Measurements from ENCODE around the gene MMP8.
"Not testable (repeated sequence)": the region's sequence is repeated elsewhere in the genome, so short reads cannot be mapped to it uniquely, and the experiment has no call there.

MMP8 gene, protein sequence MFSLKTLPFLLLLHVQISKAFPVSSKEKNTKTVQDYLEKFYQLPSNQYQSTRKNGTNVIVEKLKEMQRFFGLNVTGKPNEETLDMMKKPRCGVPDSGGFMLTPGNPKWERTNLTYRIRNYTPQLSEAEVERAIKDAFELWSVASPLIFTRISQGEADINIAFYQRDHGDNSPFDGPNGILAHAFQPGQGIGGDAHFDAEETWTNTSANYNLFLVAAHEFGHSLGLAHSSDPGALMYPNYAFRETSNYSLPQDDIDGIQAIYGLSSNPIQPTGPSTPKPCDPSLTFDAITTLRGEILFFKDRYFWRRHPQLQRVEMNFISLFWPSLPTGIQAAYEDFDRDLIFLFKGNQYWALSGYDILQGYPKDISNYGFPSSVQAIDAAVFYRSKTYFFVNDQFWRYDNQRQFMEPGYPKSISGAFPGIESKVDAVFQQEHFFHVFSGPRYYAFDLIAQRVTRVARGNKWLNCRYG

DNA sequence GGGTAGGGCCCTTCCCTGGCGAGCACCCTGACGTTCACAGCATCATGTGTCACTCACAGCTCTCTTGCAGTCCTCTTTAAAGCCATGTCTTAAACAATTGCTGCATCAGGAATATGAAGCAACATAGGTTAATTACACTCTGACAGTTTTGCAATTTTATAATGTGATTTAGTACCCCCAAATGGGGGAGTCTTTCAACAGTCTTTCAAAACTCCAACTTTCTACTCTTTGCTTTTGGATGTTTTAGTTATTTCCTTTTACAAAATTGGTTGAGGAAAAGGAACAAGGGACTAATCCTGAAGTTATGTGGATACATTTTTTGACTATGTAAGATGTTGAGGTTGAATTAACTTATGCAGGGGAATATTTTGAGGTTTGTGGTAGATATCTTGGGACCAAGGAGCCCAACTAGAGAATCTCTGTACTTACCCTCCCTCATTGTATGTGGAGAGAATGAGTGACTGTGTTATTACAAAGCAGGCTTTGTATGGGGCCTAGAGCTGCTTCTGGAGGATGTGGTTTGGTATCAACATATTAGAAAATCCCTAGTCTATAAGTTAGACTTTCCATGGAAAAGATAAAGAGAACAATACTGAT is at the start of gene MMP8:
Gene MMP8 (minus strand): TSS at position 51 of the 597 bp plus-strand sequence. CDS start 99 bp downstream, outside the sequence.
- no peak for DNase-seq

DNA sequence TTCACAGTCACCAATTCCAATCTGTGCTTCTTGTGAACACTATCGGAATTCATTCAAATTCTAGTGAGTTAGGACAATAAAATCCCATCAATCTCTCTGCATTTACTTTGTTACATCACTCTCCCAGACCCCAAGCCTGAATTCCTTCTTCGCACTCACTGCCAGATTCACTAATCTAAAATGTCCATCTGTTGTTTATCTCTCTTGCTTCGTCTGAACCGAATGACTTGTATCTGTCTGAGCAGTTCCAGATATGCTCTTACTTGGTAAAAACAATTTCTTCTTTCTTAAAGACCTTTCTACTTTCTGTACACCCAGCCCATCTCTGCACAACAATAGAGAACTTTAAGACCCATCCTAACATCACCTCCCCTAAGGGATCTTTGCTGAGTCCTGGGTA is 48.6 kb upstream of the MMP8 start:
- DNase-seq, result no peak

DNA sequence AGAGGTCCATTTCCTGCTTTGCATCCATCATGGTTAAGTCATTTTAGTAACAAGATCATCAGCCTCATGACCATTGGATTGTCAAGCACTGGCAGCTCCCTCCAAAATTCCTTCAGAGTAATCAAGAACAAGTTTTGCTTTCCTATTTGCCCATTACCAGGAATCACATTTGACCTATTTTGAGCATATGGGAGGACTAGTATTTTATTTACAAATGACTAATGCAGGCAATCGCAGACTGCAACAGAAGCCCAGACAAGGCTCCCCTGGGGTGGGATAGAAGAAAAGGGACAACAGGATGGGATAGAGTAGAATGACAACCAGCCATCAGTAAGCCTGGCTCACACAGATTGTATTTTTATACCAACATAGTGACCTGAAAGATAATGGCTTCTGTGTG is 46.6 kb upstream of the MMP8 start:
- DNase-seq, result no peak

DNA sequence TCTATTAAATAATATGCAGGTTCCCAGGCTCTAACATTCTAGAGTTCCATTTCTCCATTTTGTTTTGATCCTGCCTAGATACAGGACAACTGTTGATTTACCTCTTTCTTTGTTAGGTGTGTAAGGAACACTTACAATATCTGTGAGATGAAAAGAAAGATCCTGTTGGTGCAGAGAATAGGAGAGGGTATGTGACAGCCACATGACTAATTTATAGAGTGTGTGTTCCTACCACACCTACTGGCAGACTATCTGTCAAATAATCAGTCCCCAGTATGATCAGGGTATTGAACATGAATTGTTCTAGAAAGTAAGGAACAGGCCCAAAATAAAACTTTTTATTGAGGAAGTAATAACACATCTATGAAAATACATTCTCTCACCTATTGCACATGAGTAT is 45.4 kb upstream of the MMP8 start:
- no peak for DNase-seq

DNA sequence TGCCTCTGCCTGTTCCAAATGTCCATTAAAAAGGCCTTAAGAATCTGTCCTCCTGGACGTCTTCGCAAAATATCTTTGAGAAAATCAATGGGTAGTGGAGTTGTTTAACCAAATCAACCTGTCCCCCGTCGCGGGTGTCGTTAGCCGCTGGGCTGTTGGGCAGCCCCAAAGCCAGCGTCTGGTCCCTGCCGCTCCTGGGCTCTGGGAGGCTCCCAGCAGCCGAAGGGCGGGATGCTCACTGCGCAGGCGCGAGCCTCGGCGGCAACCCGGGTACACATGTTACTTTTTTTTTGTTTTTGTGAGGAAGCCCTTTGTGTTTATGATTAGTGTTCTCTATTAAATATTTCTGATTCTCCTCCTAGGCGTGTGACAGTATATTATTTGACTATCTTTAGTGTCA is 43.0 kb upstream of the MMP8 start:
- no peak for DNase-seq

DNA sequence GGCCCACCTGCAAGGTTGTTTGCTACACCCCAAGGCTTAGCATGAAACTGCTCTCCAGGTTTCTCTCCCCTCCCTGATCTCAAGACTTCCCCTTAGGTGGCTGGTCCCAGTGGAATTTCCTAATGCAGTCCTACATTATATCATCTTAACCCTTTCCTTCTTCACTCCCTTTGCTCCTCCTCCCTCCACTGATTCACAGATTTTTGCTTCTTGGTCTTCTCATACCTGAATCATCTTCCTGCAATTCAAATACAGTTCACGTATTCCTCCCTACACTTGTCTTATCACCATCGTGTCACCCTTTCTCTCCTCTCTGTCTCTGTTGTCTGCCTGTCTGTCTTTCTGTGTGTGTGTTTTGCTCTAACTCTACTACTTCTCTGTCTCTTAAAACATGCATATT is 38.7 kb upstream of the MMP8 start:
- DNase-seq, result no peak

DNA sequence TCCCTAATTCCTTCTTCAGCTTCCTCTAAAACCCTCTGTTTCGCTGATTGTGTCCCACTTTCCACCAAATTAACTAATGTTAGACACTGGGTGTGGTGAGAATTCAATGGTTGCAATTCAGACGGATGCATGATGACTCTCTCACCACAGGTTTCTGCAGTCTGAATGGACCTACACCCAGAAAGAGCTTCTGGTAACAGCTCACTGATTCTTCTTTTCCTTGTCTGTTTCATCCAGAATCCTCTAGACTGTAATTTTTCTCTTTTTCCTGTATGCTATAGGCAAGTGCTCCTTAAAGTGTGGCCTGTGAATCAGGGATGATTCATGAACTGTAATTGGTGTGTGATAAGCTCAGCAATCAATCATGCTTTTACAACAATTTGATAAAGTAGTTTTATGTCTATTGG is 37.6 kb upstream of the MMP8 start:
- DNase-seq, result no peak

DNA sequence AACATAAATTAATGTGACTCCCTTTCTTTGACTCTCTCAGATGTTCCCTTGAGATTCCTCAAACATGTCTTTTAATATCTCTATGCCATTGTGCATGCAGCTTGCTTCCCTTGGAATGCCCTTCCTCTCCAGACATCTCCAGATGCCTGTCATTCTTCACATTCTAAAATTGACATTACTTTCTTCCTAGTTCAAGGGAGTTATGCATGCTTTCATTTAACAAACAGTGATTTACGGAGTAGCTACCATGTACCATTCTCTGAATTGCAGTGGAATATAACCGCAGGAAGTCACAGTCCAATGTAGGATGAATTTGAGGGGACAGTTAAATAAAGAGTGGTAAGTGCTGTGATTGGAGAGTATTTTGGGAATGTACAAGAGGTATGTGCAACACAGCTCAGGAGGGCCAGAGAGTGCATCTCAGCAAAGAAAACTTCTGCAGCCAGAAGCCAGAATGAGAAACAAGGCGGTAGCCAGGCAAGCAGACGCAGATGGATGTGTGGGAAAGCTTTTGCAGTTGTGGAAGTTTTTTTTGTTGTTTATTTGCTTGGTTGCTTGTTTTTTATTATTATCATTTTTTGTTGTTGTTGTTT is 37.0 kb upstream of the MMP8 start:
- DNase-seq, result no peak

DNA sequence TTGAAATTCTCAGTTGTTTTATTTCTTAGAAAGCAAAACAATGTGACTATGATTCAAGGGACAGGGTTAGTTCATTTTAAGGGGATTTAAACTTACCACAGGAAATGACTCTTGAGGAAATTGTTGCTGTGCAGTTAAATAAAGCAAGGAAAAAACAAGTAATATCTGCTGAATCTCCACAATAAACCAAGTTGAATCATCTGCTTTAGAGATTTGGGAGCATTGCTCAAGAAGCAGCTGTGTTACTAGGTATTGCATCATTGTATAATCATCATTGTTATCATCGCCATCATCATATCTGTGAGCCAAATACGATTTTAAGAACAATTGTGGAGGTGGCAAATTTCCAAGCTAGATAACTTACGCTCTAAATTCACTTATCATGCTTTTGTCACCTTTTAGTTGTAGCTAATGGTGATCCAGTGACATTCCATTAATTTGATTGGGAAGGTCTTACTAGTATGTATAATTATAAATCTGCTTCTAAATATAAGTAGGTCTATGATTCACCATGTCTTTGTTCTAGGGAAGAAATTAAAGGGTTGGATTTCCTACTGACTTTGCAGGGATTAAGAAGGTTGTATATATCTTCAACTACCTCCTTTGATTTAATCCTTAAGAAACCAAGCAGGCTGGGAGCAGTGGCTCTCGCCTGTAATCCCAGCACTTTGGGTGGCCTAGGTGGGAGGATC is 35.7 kb upstream of the MMP8 start:
- DNase-seq, result no peak

DNA sequence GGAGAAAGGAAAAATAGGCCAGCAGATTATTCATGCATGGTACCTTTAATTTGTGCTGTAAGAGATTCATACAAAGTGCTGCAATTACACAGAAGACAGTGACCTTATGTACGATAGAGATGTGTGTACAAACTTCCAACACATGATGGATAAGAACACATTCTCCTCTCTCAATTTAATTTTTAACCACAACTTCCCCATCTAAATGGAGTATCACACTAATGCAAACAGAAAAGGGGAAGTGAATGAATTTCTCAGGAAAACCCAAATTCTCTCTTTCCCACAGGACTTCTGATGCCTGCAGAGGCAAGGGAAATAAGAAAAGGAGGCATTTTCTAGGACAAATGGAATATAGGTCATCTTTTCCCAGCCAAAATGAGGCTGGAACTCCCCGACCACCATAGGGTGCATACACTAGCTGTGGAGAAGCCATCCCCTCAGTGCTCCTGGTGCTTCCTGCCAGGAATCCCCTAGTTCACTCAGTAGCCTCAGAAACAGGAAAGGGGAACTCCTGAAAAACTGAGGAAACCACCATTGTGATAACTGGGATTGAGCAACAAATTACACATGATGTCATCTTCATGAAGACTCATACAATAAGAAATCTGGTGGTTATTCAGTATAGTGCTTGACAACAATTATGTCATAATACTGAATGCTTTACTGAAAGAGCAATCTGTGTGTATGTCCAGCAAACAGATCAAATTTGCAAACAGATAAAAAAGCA is 33.2 kb upstream of the MMP8 start:
- no peak for DNase-seq

DNA sequence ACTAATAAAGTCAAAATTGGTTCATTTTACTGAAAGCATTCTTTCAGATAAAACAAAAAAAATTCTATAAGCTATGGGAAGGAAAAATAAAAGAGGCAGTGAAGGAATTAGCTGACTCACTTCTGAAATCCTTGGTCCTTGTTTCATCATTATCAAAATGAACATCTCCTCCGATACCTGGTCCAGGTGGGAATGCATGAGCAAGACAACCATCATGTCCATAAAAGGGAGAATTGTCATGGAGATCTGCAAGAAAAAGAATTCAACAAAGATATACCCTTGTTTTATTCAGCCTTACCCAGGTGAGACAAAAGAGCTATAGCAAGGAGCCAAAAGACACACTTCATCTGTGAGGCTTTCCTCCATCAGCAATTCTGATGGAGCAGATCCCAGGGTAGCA is 28.5 kb upstream of the MMP8 start:
- no peak for DNase-seq

DNA sequence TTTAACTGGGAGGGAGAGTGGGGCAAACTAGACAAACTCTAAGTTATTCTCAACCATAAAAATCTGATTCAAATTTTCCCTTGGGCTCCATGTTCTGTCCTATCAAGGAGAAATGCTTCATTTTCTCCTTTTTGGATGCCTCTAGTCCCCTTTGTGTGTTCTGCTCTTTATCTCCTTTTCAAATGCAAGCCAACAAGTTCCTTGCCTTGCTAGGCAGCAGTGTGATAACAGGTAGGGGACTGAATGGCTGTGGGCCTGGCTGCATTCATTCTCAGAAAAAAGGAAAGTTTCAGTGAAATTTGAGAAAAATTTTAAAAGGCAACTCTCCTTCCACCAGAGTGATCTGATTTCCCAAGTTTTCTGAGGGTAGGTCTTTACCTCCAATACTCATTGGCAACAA is 26.9 kb upstream of the MMP8 start:
- no peak for DNase-seq

DNA sequence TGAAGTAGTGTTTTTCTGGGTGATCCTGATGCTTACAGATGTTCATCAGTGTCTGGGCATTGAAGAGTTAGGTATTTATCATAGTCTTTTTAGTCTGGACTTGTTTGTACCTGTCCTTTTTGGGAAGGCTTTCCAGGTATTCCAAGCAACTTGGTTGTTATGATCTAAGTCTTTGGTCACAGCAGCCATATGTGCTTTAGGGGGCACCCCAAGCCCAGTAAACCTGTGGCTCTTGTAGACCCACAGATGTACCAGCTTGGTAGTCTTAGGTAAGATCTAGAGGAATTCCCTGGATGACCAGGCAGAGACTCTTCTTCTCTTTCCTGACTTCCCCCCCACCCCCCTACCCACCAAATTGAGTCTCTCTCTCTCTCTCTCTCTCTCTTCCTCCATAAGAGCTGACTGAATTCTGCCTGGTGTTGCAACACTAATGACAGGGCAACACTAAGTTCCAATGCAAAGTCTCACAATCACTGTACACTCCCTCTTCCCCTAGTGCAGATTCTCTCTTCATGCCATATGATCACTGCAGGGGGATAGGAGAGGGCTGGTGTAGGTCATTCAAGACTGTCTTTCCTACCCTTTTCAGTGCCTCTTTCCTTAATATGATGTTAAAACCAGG is 24.5 kb upstream of the MMP8 start:
- no peak for DNase-seq

DNA sequence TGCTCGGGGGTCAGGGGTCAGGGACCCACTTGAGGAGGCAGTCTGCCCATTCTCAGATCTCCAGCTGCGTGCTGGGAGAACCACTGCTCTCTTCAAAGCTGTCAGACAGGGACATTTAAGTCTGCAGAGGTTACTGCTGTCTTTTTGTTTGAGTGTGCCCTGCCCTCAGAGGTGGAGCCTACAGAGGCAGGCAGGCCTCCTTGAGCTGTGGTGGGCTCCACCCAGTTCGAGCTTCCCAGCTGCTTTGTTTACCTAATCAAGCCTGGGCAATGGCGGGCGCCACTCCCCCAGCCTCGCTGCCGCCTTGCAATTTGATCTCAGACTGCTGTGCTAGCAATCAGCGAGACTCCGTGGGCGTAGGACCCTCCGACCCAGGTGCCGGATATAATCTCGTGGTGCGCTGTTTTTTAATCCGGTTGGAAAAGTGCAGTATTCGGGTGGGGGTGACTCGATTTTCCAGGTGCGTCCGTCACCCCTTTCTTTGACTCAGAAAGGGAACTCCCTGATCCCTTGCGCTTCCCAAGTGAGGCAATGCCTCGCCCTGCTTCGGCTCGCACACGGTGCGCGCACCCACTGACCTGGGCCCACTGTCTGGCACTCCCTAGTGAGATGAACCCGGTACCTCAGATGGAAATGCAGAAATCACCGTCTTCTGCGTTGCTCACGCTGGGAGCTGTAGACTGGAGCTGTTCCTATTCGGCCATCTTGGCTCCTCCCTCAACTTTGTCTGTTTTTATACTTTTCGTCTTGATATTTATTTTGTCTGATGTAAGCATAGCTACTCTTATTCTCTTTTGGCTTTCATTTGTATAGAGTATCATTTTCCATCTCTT is 22.2 kb upstream of the MMP8 start:
- not testable (repeated sequence) for DNase-seq

DNA sequence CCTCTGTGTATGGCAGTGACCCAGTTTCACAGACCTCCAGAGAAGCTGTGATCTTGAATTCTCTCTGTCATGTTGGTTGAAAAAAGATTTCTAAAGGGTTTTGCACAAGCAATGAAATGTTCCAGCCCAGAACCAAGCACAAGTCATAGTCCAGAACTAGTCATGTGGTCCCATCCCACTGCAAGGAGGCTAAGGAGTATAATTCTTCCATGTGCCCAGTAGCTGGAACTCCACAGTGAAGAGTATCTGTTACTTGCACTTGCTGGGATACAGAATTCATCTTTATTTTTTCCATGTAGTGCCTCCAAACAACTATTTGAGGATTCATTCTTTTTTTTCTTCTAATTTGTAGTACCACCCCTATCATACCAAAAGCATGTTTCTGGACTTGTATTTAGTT is 9.9 kb upstream of the MMP8 start:
- no peak for DNase-seq

DNA sequence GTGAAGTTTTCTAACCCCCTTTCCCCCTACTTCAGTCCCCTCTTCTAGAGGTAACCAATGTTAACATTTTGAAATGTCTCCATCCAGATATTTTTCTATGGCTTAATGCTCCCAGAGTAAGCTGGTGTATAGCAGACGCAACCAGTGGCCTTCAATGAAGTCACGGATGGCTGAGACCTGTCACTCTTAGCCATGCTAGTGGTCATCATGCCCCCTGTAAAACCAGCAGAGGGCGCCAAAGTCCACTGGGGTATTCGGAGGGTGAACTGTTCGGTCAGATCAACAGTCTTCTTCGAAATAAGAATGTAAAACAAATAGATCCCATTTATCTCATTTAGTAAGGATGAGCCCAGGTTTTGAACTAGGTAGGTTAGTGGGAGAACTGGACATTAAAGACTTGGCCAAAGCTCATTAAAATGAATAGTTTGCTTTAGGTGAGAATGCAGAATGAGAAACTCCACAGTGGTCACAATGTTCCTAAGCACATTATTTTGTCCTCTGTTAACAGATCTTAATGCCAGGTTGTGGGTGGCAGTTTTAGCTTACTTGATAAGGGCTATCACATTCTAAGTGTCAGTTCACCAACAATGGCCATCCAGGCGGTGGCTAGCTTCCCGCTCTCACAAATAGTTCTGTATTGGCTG is 8.6 kb upstream of the MMP8 start:
- no peak for DNase-seq

DNA sequence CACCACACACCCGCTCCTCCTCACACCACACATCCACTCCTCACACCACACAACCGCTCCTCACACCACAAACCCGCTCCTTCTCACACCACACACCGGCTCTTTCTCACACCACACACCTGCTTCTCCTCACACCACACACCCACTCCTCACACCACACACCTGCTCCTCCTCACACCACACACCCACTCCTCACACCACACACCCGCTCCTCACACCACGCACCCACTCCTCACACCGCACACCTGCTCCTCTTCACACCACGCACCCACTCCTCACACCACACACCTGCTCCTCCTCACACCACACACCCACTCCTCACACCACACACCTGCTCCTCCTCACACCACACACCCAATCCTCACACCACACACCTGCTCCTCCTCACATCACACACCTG is 6.2 kb upstream of the MMP8 start:
- DNase-seq, result not testable (repeated sequence)

DNA sequence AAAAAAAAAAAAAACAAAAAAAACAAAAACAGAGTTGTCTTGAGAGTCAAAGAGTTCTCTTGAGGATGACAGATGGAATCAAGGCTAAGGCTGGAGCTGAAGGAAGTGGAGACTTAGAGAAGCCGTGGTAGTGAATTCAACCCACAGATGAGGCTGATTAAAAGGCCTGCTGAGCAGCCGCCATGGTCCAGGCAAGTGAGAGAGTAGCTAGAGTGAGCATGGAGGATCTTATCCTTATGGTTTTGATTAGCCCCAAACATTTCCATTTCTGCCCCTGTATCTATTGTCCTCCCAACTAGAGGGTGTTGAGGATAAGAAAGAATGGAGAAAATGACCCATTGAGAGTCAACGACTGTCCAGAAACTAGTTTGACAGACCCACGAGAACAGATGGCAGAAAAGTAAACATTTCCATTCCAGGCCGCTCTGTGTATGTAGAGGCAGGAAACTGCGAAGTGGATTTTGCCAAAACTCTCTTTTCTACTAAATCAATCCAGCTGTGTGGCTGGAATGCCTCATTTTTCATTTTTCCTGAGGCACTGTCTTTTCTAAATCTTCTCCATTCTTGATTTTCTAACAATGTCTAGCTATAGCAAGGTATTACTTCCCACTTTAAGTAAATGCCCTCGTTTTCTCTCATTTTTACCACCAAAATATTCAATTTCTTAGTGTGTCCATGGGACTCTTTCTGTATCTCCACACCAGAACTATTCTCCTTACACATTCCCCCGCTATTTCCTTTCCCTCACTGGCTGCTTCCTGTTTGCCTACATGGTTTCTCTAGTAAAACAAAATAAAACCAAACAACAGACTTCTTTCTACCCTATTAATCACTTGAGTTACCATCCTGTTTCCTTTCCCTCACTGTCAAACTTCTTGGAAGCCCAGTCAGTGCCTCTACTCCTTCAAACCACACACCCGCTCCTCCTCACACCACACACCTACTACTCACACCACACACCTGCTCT is 5.4 kb upstream of the MMP8 start:
- DNase-seq, result no peak

DNA sequence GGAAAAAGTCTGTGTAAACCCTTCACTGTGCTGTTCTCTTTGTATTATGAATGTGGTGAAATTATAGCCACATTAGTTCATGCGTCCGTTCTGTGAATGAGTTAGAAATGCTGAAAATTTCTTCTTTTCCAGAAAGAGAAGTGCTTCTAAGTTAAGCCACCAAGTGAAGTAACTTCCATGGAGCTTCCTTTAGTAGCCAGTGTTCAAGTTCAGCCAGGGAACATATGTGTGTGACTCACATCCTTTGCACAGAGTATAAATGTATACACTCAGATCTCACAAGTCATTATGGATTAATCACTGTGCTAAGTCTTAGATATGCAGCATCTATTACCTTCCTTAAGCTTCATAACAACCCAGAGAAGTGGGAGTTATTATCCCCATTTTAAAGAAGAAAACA is 3.1 kb upstream of the MMP8 start:
- no peak for DNase-seq

DNA sequence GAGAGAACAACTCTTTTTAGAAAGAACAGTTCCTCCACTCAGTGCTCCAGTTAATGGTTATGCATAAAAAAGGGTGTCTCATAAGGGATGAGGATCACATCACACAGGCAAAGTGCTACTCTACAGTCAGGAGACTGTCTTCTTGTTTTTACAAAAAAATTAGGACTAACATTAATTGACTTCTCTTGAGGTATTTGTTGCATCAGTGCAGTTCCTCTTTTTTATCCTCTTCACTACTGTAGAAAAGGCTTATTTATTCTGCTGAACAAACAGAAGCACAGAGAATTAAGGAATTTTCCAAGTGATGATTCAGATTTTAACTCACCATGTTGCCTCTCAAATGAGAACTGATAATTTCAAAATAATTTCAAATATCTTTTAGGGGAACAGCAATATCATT is 1.9 kb downstream of the MMP8 start:
- no peak for DNase-seq

Data from activated CD4-positive, alpha-beta T cell treated with anti-CD3 and anti-CD28 coated beads, Interleukin-2, amount 50 U/mL, for 4 hours (primary cell).